ENCODE measurements around the gene TXNDC2. TPM values are rescaled to one million over a fixed set of nuclear protein-coding genes. Genes with fewer than 3 reads are reported as not detected.

TXNDC2 gene
- total and polyA plus RNA-seq, 9 of the 15 experiments (the other 6 are each of a cell fraction or from before 2014, with no cell fraction given): 1.2 to 4.9 (median 2.3) TPM

GRCh38 chr18:9876867-9877654 lies 8.7 kb upstream of the TXNDC2 start (continued):
- TF ChIP-seq KLF13 (tag; IDR thresholded peaks at IDR 0.05; ENCODE audit: borderline replicate concordance, low read depth) (0 out of 2 replicates have a peak, but pooled peaks have one; percentile 16), SREBF1 (IDR thresholded peaks at IDR 0.05; ENCODE audit: borderline replicate concordance, low read depth, low read length) (no peak), NFE2 (IDR thresholded peaks at IDR 0.05; ENCODE audit: low read depth) (peak; percentile 84), YBX1 (IDR thresholded peaks at IDR 0.05) (no peak), CREB1 (IDR thresholded peaks at IDR 0.05) (peak; percentile 89), CREB1 (CRISPR knock-in tag; IDR thresholded peaks at IDR 0.05) (peak; percentile 68; the same call in 1 of the 2 replicates), TRIM25 (IDR thresholded peaks at IDR 0.05; ENCODE audit: borderline replicate concordance) (no peak), ATF6 (CRISPR knock-in tag; IDR thresholded peaks at IDR 0.05) (no peak), HES1 (IDR thresholded peaks at IDR 0.05; ENCODE audit: low read depth) (no peak), ATF7 (IDR thresholded peaks at IDR 0.05) (no peak; the same call in 1 of the 2 replicates), JUNB (CRISPR knock-in tag; conservative IDR thresholded peaks at IDR 0.05) (no peak), CREM (IDR thresholded peaks at IDR 0.05; ENCODE audit: low read depth) (no peak), ZBTB26 (CRISPR knock-in tag; IDR thresholded peaks at IDR 0.05) (no peak), NCOA4 (IDR thresholded peaks at IDR 0.05; ENCODE audit: partially characterized antibody) (no peak), MED1 (CRISPR knock-in tag; IDR thresholded peaks at IDR 0.05; ENCODE audit: borderline replicate concordance) (no peak), NFE2L1 (tag; IDR thresholded peaks at IDR 0.05; ENCODE audit: borderline replicate concordance, low read depth) (peak; percentile 41; the same call in 1 of the 2 replicates), MTA2 (IDR thresholded peaks at IDR 0.05; ENCODE audit: low read depth) (no peak), ZNF780A (CRISPR knock-in tag; IDR thresholded peaks at IDR 0.05) (no peak), SNIP1 (IDR thresholded peaks at IDR 0.05; ENCODE audit: low read depth) (no peak), ZNF395 (CRISPR knock-in tag; IDR thresholded peaks at IDR 0.05) (no peak)

Data from K562 (cell line).